Measurements from ENCODE around the gene TMEM135. TPM values are rescaled to one million over a fixed set of nuclear protein-coding genes. Genes with fewer than 3 reads are reported as not detected.
A peak's percentile ranks its signal among the peaks of the same experiment; 100 is the strongest.

The TMEM135 gene
- total RNA-seq, 1 donor from 2014 or later = 38.1 TPM

GRCh38 chr11:87254562-87254961 lies 216.8 kb downstream of the TMEM135 start:
- Mint-ChIP-seq H3K4me3 (ENCODE audit: unreplicated experiment) (no peak overlapping the region), H3K27me3 (ENCODE audit: unreplicated experiment) (peaks cover 2% of the 10 kb centered on the region), H3K36me3 (ENCODE audit: unreplicated experiment) (no peaks in the 10 kb centered on the region), H3K4me1 (ENCODE audit: low read depth, unreplicated experiment) (peaks cover 7% of the 10 kb centered on the region), H3K27ac (ENCODE audit: unreplicated experiment) (no peak overlapping the region), H3K9me3 (ENCODE audit: unreplicated experiment) (no peaks in the 10 kb centered on the region)
- DNase-seq = no peak
- no peak for TF ChIP-seq CTCF (IDR thresholded peaks at IDR 0.05; ENCODE audit: partially characterized antibody, unreplicated experiment)

GRCh38 chr11:87255589-87255988 lies 217.9 kb downstream of the TMEM135 start:
- no peak for DNase-seq
- Mint-ChIP-seq H3K27ac (ENCODE audit: unreplicated experiment) (no peak overlapping the region), H3K27me3 (ENCODE audit: unreplicated experiment) (peaks cover 2% of the 10 kb centered on the region), H3K4me3 (ENCODE audit: unreplicated experiment) (no peak overlapping the region), H3K4me1 (ENCODE audit: low read depth, unreplicated experiment) (peaks cover 10% of the 10 kb centered on the region), H3K9me3 (ENCODE audit: unreplicated experiment) (no peaks in the 10 kb centered on the region), H3K36me3 (ENCODE audit: unreplicated experiment) (no peaks in the 10 kb centered on the region)
- TF ChIP-seq CTCF (IDR thresholded peaks at IDR 0.05; ENCODE audit: partially characterized antibody, unreplicated experiment) = no peak

DNA sequence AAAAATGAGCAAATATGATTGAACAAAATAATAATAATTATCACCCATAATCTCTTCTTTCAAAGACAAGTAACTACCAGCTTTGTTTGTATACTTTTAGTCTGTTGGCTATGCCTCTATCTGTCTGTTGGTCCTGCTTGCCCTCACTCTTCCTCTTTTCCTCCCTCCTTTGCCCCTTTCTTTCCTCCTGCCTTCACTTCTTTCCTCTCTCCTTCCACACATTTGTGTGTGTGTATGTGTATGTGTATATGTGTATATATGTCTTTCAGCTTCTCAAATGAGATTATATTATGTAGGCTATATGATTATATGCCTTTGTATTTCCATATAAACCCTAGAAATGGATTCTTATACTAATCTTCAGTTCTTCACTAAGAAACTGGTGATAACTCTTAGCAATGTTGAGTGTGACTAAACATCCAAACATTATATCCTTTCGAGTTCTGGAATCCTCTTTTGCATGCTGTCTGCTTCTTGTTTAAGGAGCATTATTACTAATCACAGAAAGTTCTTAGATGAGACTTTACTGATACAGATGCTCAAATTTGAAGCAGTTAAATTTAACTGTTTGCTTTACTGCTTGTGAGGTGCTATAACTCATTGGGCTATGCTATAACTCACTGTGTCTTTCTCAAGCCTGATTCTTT lies 219.1 kb downstream of the TMEM135 start:
- TF ChIP-seq CTCF (IDR thresholded peaks at IDR 0.05; ENCODE audit: partially characterized antibody, unreplicated experiment) = no peak
- Mint-ChIP-seq H3K27me3 (ENCODE audit: unreplicated experiment) (peaks cover 2% of the 10 kb centered on the region), H3K36me3 (ENCODE audit: unreplicated experiment) (no peaks in the 10 kb centered on the region), H3K9me3 (ENCODE audit: unreplicated experiment) (no peaks in the 10 kb centered on the region), H3K4me1 (ENCODE audit: low read depth, unreplicated experiment) (peaks cover 17% of the 10 kb centered on the region), H3K4me3 (ENCODE audit: unreplicated experiment) (no peak overlapping the region), H3K27ac (ENCODE audit: unreplicated experiment) (no peak overlapping the region)
- no peak for DNase-seq

DNA sequence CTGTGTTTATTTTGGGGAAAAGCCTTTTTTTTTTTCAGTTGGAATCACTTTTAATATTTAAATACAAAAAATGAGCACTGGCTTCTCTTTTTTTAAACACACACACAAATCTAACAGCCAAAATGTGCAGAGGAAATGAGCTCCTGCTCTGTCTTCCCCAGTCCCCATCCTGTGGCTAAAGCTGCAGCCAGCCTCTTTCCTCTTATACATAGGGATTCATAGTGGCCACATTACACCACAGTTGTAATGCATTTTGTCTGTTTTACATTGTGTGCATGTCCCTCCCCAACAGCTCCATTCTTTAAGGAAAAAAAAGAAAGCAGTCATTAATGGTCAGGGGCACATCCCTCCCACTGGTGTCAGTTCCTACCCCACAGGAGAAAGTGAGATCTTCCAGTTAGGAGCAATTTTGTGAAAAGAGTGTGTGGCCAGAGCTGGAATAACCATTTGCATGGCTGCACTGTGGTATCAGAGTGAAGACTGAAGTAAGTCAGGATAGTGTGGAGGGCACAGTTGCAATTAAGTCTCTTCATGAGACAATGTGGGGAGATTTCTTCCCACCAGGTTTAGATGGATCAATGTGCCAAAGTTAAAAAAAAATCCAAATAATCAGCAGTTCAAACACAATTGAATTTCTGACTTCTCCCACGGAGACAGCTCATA lies 220.6 kb downstream of the TMEM135 start:
- Mint-ChIP-seq H3K4me3 (ENCODE audit: unreplicated experiment) (no peak overlapping the region), H3K4me1 (ENCODE audit: low read depth, unreplicated experiment) (peaks cover 17% of the 10 kb centered on the region), H3K27me3 (ENCODE audit: unreplicated experiment) (peaks cover 2% of the 10 kb centered on the region), H3K9me3 (ENCODE audit: unreplicated experiment) (no peaks in the 10 kb centered on the region), H3K36me3 (ENCODE audit: unreplicated experiment) (no peaks in the 10 kb centered on the region), H3K27ac (ENCODE audit: unreplicated experiment) (peak overlapping the region; percentile 71)
- no peak for TF ChIP-seq CTCF (IDR thresholded peaks at IDR 0.05; ENCODE audit: partially characterized antibody, unreplicated experiment)
- DNase-seq = no peak

- Mint-ChIP-seq H3K4me3 (ENCODE audit: unreplicated experiment) (no peak overlapping the region), H3K36me3 (ENCODE audit: unreplicated experiment) (no peaks in the 10 kb centered on the region), H3K9me3 (ENCODE audit: unreplicated experiment) (no peaks in the 10 kb centered on the region), H3K27ac (ENCODE audit: unreplicated experiment) (peak overlapping the region; percentile 94), H3K4me1 (ENCODE audit: low read depth, unreplicated experiment) (peaks cover 17% of the 10 kb centered on the region), H3K27me3 (ENCODE audit: unreplicated experiment) (peaks cover 2% of the 10 kb centered on the region)
- DNase-seq = no peak
- TF ChIP-seq CTCF (IDR thresholded peaks at IDR 0.05; ENCODE audit: partially characterized antibody, unreplicated experiment) = no peak
Observed at GRCh38 chr11:87259736-87260135, 222.0 kb downstream of the TMEM135 start.
